Ovary (tissue), 3 donors: ENCODE data around the gene KCNMA1.

Experiments
- CTCF ChIP-seq, 3 donors: fragments of 450-650 bp in 2 of 3; fragments of 200-600 bp in 1 of 3; IDR thresholded peaks; one replicate each; pipeline versions ENCODE4 v1.5.1 to v1.8.0; 2016 to 2022; ENCODE audit warnings: antibody characterized with exemption in 3 of 3, mild to moderate bottlenecking in 1 of 3
- EP300 ChIP-seq: sonication (generic); formaldehyde crosslinking; IDR thresholded peaks from one replicate; pipeline ENCODE4 v1.6.1; 2017; ENCODE audit warnings: antibody characterized with exemption
- POLR2A ChIP-seq: fragments of 450-650 bp; IDR thresholded peaks from one replicate; pipeline ENCODE4 v1.6.1; 2017; ENCODE audit warnings: antibody characterized with exemption, mild to moderate bottlenecking, moderate library complexity
- donor health status: DM: no; HTN: no; CAD: no.

- TF ChIP-seq CTCF (IDR thresholded peaks at IDR 0.05): no peak
- TF ChIP-seq POLR2A: no peak
- no peak for TF ChIP-seq EP300
These were observed 456.8 kb downstream of the KCNMA1 start for GRCh38 chr10:77180794-77181193.
